Measurements from ENCODE around the gene RYR1. TPM values are rescaled to one million over a fixed set of nuclear protein-coding genes. Genes with fewer than 3 reads are reported as not detected.

The RYR1 gene
- total RNA-seq, 1 experiment from 2014 or later, result 4.1 TPM

DNA sequence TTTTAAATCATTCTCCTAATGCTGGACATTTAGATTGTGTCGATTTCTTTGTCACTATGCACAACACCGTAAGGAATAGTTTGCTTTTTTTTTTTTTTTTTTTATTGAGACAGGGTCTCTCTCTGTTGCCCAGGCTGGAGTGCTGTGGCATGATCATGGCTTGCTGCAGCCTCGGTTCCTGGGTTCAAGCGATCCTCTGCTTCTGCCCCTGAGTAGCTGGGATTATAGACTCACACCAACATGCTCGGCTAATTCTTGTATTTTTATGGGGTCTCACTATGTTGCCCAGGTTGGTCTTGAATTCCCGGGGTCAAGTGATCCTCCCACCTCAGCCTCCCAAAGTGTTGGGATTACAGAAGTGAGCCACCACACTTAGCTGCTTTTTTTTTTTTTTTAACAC is 86.5 kb downstream of the RYR1 start:
- DNase-seq (ENCODE audit: low read depth, low spot score), result no peak
- peaks cover 0 to 4% of the 10 kb centered on the region in 2 experiments; a peak in 2 of 4 replicates for H3K4me1 ChIP-seq (ENCODE audit: control insufficient read depth in 1 of 2, insufficient read depth in 2 of 2, low read length in 2 of 2)
- ChIA-PET POLR2A (no interaction called here), RAD21 (ENCODE audit: low non-redundant PET in 1 of 2, low total read pairs in 2 of 2, uncharacterized antibody in 2 of 2, unreplicated experiment in 2 of 2) (interaction anchor here in 1 of 2 experiments (0.7 kb wide), 1 partner anchor 616 kb away, joined by 3 read pairs; no protein-coding TSS in a partner anchor), CTCF (interaction anchor here (0.9 kb wide), 1 partner anchor 117 kb away, joined by 3 read pairs; the partner anchor contains the start of gene FAM98C)
- no peaks in the 10 kb centered on the region for H3K27me3 ChIP-seq (ENCODE audit: insufficient read depth, low read length)
- no TSS peak for BruUV-seq (replicated peaks)
- TF ChIP-seq SP1 (IDR thresholded peaks at IDR 0.05; ENCODE audit: low read depth), result no peak
- TF ChIP-seq EGR1 (IDR thresholded peaks at IDR 0.05; ENCODE audit: low read depth), result no peak
- no peak for TF ChIP-seq ZNF274 (IDR thresholded peaks at IDR 0.05; ENCODE audit: low read depth, low read length)
- TF ChIP-seq REST (IDR thresholded peaks at IDR 0.05; ENCODE audit: low read depth), result no peak
- no peak for ATAC-seq
- H3K9me3 ChIP-seq (ENCODE audit: control insufficient read depth in 1 of 2, insufficient read depth in 1 of 2, low read depth in 1 of 2, low read length in 2 of 2), result no peaks in the 10 kb centered on the region
- H3K4me2 ChIP-seq (ENCODE audit: low read length), result no peak overlapping the region
- H3K4me3 ChIP-seq (replicated peaks in 1 of 2; ENCODE audit: low read depth in 1 of 2, low read length in 2 of 2), result no peak overlapping the region
- no peak overlapping the region for H3K27ac ChIP-seq (ENCODE audit: low read depth, low read length)
- no peak overlapping the region for H3K9ac ChIP-seq (ENCODE audit: low read length)
- no peaks in the 10 kb centered on the region for H3K79me2 ChIP-seq (ENCODE audit: insufficient read depth, low read length)
- H2AFZ ChIP-seq (ENCODE audit: low read depth, low read length, poor library complexity, severe bottlenecking), result no peak overlapping the region
- no peaks in the 10 kb centered on the region for H3K36me3 ChIP-seq (ENCODE audit: control insufficient read depth in 1 of 2, insufficient read depth in 2 of 2, low read length in 2 of 2)
- no peaks in the 10 kb centered on the region for H4K20me1 ChIP-seq (ENCODE audit: insufficient read depth)
- intact Hi-C loops (cut with micrococcal nuclease), result loop anchor here (10.0 kb wide), 3 partner anchors 115 to 415 kb away; partner anchors contain the start of genes FAM98C, MRPS12 and SARS2
- no peaks in the 10 kb centered on the region for H3K9me2 ChIP-seq (ENCODE audit: insufficient read depth)

DNA sequence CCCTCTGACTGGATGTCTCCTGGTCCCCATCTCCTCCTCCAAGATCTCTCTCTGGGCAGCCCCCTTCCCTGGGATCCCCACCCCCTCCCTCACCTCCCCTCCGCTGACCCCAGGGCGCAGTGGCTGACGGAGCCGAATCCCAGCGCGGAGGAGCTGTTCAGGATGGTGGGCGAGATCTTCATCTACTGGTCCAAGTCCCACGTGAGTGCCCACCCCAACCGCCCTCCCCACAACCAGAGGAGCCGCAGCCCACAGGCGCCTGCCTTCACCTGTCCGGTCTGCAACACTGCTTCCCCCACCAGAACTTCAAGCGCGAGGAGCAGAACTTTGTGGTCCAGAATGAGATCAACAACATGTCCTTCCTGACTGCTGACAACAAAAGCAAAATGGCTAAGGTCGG is 89.4 kb downstream of the RYR1 start:
- H4K20me1 ChIP-seq (ENCODE audit: insufficient read depth), result no peaks in the 10 kb centered on the region
- no peaks in the 10 kb centered on the region for H3K27me3 ChIP-seq (ENCODE audit: insufficient read depth, low read length)
- no peaks in the 10 kb centered on the region for H3K9me2 ChIP-seq (ENCODE audit: insufficient read depth)
- H3K9ac ChIP-seq (ENCODE audit: low read length), result no peak overlapping the region
- H2AFZ ChIP-seq (ENCODE audit: low read depth, low read length, poor library complexity, severe bottlenecking), result no peak overlapping the region
- ChIA-PET CTCF (no interaction called here), RAD21 (ENCODE audit: low non-redundant PET in 1 of 2, low total read pairs in 2 of 2, uncharacterized antibody in 2 of 2, unreplicated experiment in 2 of 2) (no interaction called here), POLR2A (interaction anchor here (0.7 kb wide), 1 partner anchor 556 kb away, joined by 7 read pairs; no protein-coding TSS in a partner anchor)
- H3K27ac ChIP-seq (ENCODE audit: low read depth, low read length), result no peak overlapping the region
- ATAC-seq, result no peak
- H3K4me1 ChIP-seq (ENCODE audit: control insufficient read depth in 1 of 2, insufficient read depth in 2 of 2, low read length in 2 of 2), result no peaks in the 10 kb centered on the region
- intact Hi-C loops (cut with micrococcal nuclease), result no loop called here
- DNase-seq (ENCODE audit: low read depth, low spot score), result no peak
- no peaks in the 10 kb centered on the region for H3K9me3 ChIP-seq (ENCODE audit: control insufficient read depth in 1 of 2, insufficient read depth in 1 of 2, low read depth in 1 of 2, low read length in 2 of 2)
- H3K36me3 ChIP-seq (ENCODE audit: control insufficient read depth in 1 of 2, insufficient read depth in 2 of 2, low read length in 2 of 2), result no peaks in the 10 kb centered on the region
- H3K4me2 ChIP-seq (ENCODE audit: low read length), result no peak overlapping the region
- no TSS peak for BruUV-seq (replicated peaks)
- H3K4me3 ChIP-seq (replicated peaks in 1 of 2; ENCODE audit: low read depth in 1 of 2, low read length in 2 of 2), result no peak overlapping the region
- H3K79me2 ChIP-seq (ENCODE audit: insufficient read depth, low read length), result no peaks in the 10 kb centered on the region
- TF ChIP-seq CTCF (IDR thresholded peaks at IDR 0.05 in 2 of 3, conservative IDR thresholded peaks at IDR 0.05 in 1 of 3; ENCODE audit: borderline replicate concordance in 1 of 3, insufficient read depth in 1 of 3, low read depth in 2 of 3, low read length in 2 of 3) (no peak), JUND (IDR thresholded peaks at IDR 0.05) (no peak), TCF7L2 (IDR thresholded peaks at IDR 0.05; ENCODE audit: borderline replicate concordance, extremely low read depth, insufficient read depth, insufficient read length) (no peak), ZFX (IDR thresholded peaks at IDR 0.05) (no peak), SRF (IDR thresholded peaks at IDR 0.05; ENCODE audit: low read depth) (no peak)
- TF ChIP-seq, protein P1, sequence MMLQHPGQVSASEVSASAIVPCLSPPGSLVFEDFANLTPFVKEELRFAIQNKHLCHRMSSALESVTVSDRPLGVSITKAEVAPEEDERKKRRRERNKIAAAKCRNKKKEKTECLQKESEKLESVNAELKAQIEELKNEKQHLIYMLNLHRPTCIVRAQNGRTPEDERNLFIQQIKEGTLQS (IDR thresholded peaks at IDR 0.05), result no peak

Data from HCT116 (cell line).